Cardiac muscle cell (in vitro differentiated cells and primary cell): ENCODE measurements around the gene NPIPB4. TPM values are rescaled to one million over a fixed set of nuclear protein-coding genes. Genes with fewer than 3 reads are reported as not detected.
"Not testable (repeated sequence)": the region's sequence is repeated elsewhere in the genome, so short reads cannot be mapped to it uniquely, and the experiment has no call there.

Experiments
- DNase-seq, 2 donors: peaks; one replicate each; pipeline versions ENCODE4 v3.0.0 to v3.0.0-alpha.2; 2010 to 2017; ENCODE audit warnings: low read depth in 1 of 2, low spot score in 1 of 2
- H3K27ac ChIP-seq: fragments of 200-600 bp; sonication (generic); 2 replicates; pipeline ENCODE4 v1.5.1; 2016
- H3K27me3 ChIP-seq: fragments of 200-600 bp; sonication (generic); 2 replicates; pipeline ENCODE4 v1.6.0; 2016; ENCODE audit warnings: control low read depth
- H3K36me3 ChIP-seq: fragments of 200-600 bp; sonication (generic); 2 replicates; pipeline ENCODE4 v1.5.1; 2016; ENCODE audit warnings: control low read depth
- H3K4me1 ChIP-seq: fragments of 200-600 bp; sonication (generic); 2 replicates; pipeline ENCODE4 v1.8.1; 2017; ENCODE audit warnings: low read depth, mild to moderate bottlenecking, mixed run types
- H3K4me3 ChIP-seq: fragments of 200-600 bp; sonication (generic); 2 replicates; pipeline ENCODE4 v1.5.1; 2016; ENCODE audit warnings: mild to moderate bottlenecking
- H3K9me3 ChIP-seq: fragments of 200-600 bp; sonication (generic); 2 replicates; pipeline ENCODE4 v1.5.1; 2017; ENCODE audit warnings: low read depth, mild to moderate bottlenecking, control low read depth
- polyA plus RNA-seq: library from polyadenylated mRNA; unstranded; fragments of >200 nt; fragmentation: Nextera tagmentation; extraction: Ambion mirVana; gene quantifications from 2 replicates; pipeline ENCODE4 v1.2.1, GENCODE V29; 2016
- total RNA-seq: library from RNA; depleted of rRNA; stranded (reverse); fragments of >200 nt; gene quantifications from 2 replicates; pipeline ENCODE4 v1.2.3, GENCODE V29; 2016

Gene NPIPB4
- total RNA-seq (5.2 and 6.5 TPM in 2 replicates), polyA plus RNA-seq (21.0 and 31.1 TPM in 2 replicates)

GRCh38 chr16:21857656-21858055 lies at the start of gene NPIPB4:
Gene NPIPB4, minus strand, starts transcription at chr16:21857756. Its CDS starts 378 bp downstream, at chr16:21857378.
- not testable (repeated sequence) for H3K27ac ChIP-seq, H3K9me3 ChIP-seq, DNase-seq, H3K4me1 ChIP-seq, H3K36me3 ChIP-seq, H3K4me3 ChIP-seq, H3K27me3 ChIP-seq

- not testable (repeated sequence) for H3K9me3 ChIP-seq, H3K27me3 ChIP-seq, H3K4me1 ChIP-seq, H3K27ac ChIP-seq, DNase-seq, H3K4me3 ChIP-seq, H3K36me3 ChIP-seq
Measured at GRCh38 chr16:21898998-21899397, 41.4 kb upstream of the NPIPB4 start.

GRCh38 chr16:21881988-21882387 lies 24.4 kb upstream of the NPIPB4 start:
- H3K4me3 ChIP-seq, H3K27me3 ChIP-seq, H3K36me3 ChIP-seq, H3K4me1 ChIP-seq, H3K9me3 ChIP-seq, H3K27ac ChIP-seq: not testable (repeated sequence)
- DNase-seq = peak in 1 of 2 donors; percentile 0

GRCh38 chr16:21837186-21837585 lies 20.4 kb downstream of the NPIPB4 start:
- not testable (repeated sequence) for H3K27me3 ChIP-seq, H3K4me1 ChIP-seq, H3K36me3 ChIP-seq, H3K27ac ChIP-seq, H3K4me3 ChIP-seq, DNase-seq, H3K9me3 ChIP-seq

- not testable (repeated sequence) for H3K4me3 ChIP-seq, H3K27me3 ChIP-seq, H3K36me3 ChIP-seq, H3K4me1 ChIP-seq, H3K9me3 ChIP-seq, DNase-seq, H3K27ac ChIP-seq
Measured at GRCh38 chr16:21836334-21836733, 21.2 kb downstream of the NPIPB4 start.

- not testable (repeated sequence) for H3K27me3 ChIP-seq, H3K4me3 ChIP-seq, H3K9me3 ChIP-seq, H3K4me1 ChIP-seq, H3K27ac ChIP-seq, DNase-seq, H3K36me3 ChIP-seq
Measured at GRCh38 chr16:21835747-21836146, 21.8 kb downstream of the NPIPB4 start.

- not testable (repeated sequence) for H3K36me3 ChIP-seq, H3K27ac ChIP-seq, H3K4me1 ChIP-seq, H3K9me3 ChIP-seq, H3K27me3 ChIP-seq, DNase-seq, H3K4me3 ChIP-seq
Measured at GRCh38 chr16:21834211-21834610, 23.3 kb downstream of the NPIPB4 start.

- H3K4me1 ChIP-seq = not testable (repeated sequence)
Measured at GRCh38 chr16:21829929-21830328, 27.6 kb downstream of the NPIPB4 start.

GRCh38 chr16:21826067-21826706 lies 31.4 kb downstream of the NPIPB4 start:
- DNase-seq = peak in 1 of 2 donors; percentile 3

More at GRCh38 chr16:21829929-21830328, 27.6 kb downstream of the NPIPB4 start:
- H3K9me3 ChIP-seq, DNase-seq, H3K4me3 ChIP-seq, H3K27ac ChIP-seq, H3K36me3 ChIP-seq, H3K27me3 ChIP-seq: not testable (repeated sequence)

GRCh38 chr16:21825526-21825925 lies 32.0 kb downstream of the NPIPB4 start:
- H3K4me1 ChIP-seq, H3K36me3 ChIP-seq, H3K27me3 ChIP-seq, H3K27ac ChIP-seq, DNase-seq, H3K9me3 ChIP-seq, H3K4me3 ChIP-seq: not testable (repeated sequence)

More at GRCh38 chr16:21826067-21826706, 31.4 kb downstream of the NPIPB4 start:
- H3K27me3 ChIP-seq, H3K4me1 ChIP-seq, H3K4me3 ChIP-seq, H3K9me3 ChIP-seq, H3K27ac ChIP-seq, H3K36me3 ChIP-seq: not testable (repeated sequence)

GRCh38 chr16:21823258-21823657 lies 34.3 kb downstream of the NPIPB4 start:
- not testable (repeated sequence) for H3K27ac ChIP-seq, H3K36me3 ChIP-seq, H3K4me1 ChIP-seq, H3K27me3 ChIP-seq, DNase-seq, H3K4me3 ChIP-seq, H3K9me3 ChIP-seq

GRCh38 chr16:21820908-21821465 lies 36.6 kb downstream of the NPIPB4 start:
- H3K9me3 ChIP-seq, H3K27ac ChIP-seq, H3K27me3 ChIP-seq, DNase-seq, H3K36me3 ChIP-seq, H3K4me1 ChIP-seq: not testable (repeated sequence)
- H3K4me3 ChIP-seq = peak overlapping the region; percentile 79

- H3K36me3 ChIP-seq, H3K27me3 ChIP-seq, H3K4me1 ChIP-seq, H3K9me3 ChIP-seq: not testable (repeated sequence)
- peak; percentile 79 to 90 for DNase-seq
- H3K27ac ChIP-seq = peak overlapping the region; percentile 60
- peak overlapping the region; percentile 79 for H3K4me3 ChIP-seq
Measured at GRCh38 chr16:21820028-21820907, 37.3 kb downstream of the NPIPB4 start.

GRCh38 chr16:21819617-21820016 lies 37.9 kb downstream of the NPIPB4 start:
- DNase-seq, H3K36me3 ChIP-seq, H3K9me3 ChIP-seq, H3K27ac ChIP-seq, H3K4me1 ChIP-seq, H3K27me3 ChIP-seq: not testable (repeated sequence)
- peak overlapping the region; percentile 79 for H3K4me3 ChIP-seq
